NCI-H2196 (cell line): Measurements from ENCODE around the gene PAFAH1B2.
A peak's percentile ranks its signal among the peaks of the same experiment; 100 is the strongest.

Experiments used
- DNase-seq: peaks from one replicate; lab custom pipeline; 2025; ENCODE audit not compliant: unreplicated experiment; lab: John Stamatoyannopoulos, UW

Gene PAFAH1B2

DNA sequence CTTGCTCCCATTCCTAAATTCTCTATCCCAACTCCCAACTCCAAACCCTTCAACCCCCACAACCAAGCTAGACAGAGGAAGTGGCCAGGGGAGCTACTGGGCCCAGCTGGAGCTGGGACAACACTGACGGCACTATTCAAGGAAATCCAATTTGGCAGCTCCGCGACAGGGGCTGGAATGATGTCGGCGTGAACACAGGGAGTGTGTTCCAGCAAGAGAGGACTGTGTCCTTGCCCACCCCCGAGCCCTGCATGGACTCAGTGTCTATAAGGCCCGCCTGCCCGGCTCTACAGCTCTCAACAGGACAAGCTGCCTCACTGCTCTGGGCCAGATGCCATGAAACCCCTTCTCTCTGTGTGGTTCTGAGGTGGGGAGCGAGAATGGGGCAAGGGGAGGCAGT, 76.5 kb downstream of the PAFAH1B2 start:
- no peak for DNase-seq

DNA sequence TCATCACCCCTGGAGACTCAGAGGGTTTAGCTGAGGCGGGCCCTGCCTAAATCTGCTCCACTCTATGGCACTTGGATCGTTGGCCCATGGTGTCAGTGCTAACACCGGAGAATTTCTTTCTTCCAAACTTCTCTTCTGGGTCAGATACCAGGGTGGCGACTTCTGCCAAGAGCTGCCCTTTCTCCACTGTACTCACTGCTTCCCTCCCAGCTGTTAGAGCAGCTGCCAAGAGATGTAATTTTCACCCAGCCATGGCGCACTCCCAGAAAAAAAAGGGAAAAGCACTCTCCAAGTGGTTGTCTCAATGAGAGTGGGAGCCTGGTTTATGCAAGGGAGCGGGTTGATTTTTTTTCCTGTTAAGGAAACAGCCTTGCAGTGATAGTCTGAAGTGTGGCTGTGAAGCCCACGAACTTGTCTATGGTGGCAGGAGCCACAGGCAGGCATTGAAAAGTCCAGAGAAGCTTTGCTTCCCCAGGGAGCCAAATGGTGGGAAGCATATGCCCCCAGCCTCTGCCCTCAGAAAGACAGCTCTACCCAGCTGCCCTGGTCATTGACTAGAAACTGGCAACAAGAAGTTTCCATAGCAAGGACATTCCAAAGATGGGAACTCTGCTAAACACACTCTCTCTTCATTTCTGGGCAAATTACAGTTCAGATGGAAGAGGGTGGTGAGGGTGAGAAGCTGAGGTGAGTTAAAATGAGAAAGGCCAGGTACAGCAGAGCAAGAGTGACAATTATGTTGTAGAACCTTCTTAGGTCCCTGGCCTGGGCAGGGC, 77.1 kb downstream of the PAFAH1B2 start:
- DNase-seq, result peak; percentile 20

DNA sequence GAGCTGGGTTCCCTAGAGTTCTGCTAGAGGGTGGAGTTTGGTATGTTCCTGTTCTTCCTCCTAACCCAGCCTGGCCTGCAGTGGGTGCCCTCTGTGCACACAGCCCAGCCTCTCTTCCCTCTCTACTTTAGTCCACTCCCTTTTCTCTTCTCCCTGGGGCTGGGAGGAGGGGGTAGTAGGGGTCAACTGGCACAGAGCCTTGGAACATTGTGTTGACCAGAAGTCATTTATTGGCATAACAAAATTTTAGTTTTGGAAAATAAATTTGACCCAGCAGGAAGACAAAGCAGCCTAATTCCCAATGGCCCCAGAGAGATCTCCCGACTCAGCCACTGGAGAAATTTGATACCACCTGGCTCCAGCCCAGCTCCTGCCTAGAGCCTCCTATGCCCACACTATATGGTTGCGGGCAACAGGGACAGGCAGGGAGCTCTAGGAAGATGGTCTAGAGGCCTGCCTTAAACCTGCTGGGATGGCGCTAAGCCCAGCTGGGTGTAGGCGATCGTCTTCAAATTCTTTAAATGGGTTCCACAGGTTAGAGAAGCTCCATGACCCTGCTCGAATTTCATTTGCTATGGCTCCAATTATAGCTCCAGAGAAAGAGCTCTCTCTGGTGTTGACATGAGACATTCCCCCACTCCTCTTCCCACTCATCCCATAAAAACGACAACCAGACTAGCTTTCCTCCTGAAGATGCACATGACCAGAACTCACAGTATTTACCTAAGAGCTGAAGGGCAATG, 77.9 kb downstream of the PAFAH1B2 start:
- DNase-seq, result peak; percentile 85

DNA sequence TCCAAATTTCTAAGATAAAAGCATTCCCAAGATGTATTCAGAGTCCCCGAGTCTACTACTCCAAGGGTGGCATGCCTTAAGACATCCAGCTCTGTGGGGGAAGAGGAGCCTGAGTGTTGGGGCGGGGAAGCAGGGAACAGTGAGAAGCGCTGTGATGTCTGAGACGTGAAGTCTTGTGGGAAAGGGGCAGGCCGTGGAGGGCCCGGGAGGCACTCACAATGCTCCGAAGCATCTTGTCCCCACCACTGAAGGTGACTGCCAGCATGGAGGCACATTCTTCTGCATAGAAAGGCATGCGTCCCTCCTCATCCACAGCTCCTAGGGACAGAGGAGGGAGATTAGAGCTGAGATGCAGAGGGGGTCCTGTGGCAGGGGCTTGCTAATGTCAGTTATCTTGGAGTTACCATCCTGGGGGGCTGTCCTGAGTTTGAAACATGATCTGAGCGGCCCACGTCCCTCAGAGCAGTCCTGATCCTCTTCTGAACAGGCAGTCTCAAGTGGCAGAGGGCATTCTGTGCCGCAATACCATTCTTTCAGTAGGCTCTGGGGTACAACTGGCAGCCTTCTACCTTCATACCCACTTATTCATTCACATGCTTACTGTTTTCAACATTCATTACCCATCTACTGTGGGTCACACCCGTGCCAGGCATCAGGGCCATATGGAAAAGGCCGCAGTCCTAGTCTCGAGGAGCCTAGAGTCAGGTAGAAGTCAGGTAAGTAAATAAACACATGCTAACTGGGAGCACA, 79.1 kb downstream of the PAFAH1B2 start:
- DNase-seq, result no peak

DNA sequence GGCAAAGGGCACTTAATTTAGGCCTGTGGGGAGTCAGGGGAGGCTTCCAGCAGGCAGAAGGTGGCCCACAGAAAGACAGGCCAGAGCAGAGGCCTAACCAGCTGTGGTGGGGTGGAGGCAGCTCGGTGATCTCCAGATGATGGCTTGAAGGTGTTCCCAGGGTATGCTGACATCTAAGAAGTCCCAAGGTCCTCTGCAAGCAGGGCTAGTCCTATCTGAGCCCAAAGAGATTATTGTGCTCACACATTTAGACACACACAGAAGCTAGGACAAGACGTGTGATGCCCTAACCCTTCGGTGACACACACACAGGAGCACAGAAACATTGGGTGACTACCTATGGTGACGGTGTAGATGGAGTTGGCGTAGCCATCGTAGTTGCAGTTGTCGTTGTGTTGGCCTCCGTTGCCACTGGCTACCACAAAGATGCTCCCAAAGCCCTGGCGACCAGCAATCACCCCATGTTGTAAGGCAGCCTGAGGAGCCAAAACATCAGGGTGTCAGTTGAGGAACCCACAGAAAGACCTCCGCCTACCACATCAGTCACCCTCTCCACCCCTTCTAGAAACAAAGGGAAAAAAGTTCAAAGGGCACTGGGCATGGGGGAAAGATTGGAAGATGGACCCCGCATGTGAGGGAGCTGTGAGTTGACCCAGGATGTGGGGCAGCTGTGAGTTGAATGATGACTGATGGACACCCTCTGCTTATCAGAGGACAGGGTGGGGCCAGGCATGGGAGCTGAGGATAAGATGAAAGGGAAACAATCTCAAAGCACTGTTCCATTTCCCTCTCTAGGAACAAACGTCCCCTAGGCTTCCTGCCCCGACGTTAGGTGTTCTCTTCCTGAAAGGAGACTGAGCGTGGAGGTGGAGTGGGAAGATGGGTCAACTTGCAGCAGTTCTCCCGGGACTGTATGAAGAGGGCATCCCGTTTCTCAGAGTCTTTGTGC, 79.9 kb downstream of the PAFAH1B2 start:
- no peak for DNase-seq

DNA sequence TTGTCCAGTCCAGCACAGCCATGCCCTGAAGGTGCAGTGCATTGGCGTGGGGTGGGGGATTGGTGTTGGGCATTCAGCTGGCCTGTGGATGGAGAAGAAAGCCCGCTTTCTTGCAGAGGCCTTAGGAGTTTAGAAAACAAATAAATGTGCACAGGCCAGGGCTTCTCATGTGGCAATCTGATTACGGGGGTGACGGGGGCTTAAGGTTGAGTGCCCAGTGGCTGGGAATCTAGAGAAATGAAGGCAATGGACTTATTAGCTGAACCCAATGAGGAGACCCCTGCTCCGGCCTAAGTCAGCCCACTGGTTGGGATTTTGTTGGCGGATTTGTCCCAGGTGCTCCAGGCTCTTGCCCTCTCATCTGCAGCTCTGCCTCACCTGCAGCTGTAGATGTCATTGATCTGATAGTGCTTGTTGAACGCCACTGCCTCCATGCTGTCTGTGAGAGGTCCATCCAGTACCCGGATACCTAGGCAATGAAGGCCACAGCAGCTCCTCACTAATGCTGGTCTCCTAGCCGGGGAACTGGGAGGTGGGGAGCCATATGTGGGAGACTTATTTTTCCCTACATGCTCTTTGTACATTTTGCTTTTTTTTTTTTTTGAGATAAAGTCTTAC, 81.6 kb downstream of the PAFAH1B2 start:
- no peak for DNase-seq
